ENCODE measurements around the gene CHP1.
"Not testable (repeated sequence)": the region's sequence is repeated elsewhere in the genome, so short reads cannot be mapped to it uniquely, and the experiment has no call there.

The CHP1 gene

GRCh38 chr15:41292521-41292920 lies 61.5 kb downstream of the CHP1 start:
- DNase-seq (ENCODE audit: low read depth): no peak

GRCh38 chr15:41301139-41301538 lies 70.1 kb downstream of the CHP1 start:
- DNase-seq (ENCODE audit: low read depth): not testable (repeated sequence)

GRCh38 chr15:41301587-41301986 lies 70.5 kb downstream of the CHP1 start:
- no peak for DNase-seq (ENCODE audit: low read depth)

- no peak for DNase-seq (ENCODE audit: low read depth)
These were observed 73.2 kb downstream of the CHP1 start for GRCh38 chr15:41304149-41304770.

GRCh38 chr15:41307679-41308078 lies 76.6 kb downstream of the CHP1 start:
- no peak for DNase-seq (ENCODE audit: low read depth)

GRCh38 chr15:41309226-41309905 lies 78.3 kb downstream of the CHP1 start:
- no peak for DNase-seq (ENCODE audit: low read depth)

- DNase-seq (ENCODE audit: low read depth): not testable (repeated sequence)
These were observed 89.8 kb downstream of the CHP1 start for GRCh38 chr15:41320805-41321330.

- no peak for DNase-seq (ENCODE audit: low read depth)
These were observed 92.5 kb downstream of the CHP1 start for GRCh38 chr15:41323611-41324010.

- DNase-seq (ENCODE audit: low read depth): no peak
These were observed 100.2 kb downstream of the CHP1 start for GRCh38 chr15:41331281-41331680.
